Measurements from ENCODE around the gene NAA60. TPM values are rescaled to one million over a fixed set of nuclear protein-coding genes. Genes with fewer than 3 reads are reported as not detected.

The NAA60 gene
- 56.3 TPM for total RNA-seq
- long read RNA-seq, transcript NAA60-234 (2 exons, 578 nt): minor isoform, 9 of 69 reads
- long read RNA-seq, transcript NAA60-203 (7 exons, 2,619 nt): minor isoform, 7 of 69 reads
- long read RNA-seq, transcript NAA60-229 (7 exons, 2,531 nt): major isoform, 24 of 69 reads
- long read RNA-seq, transcript NAA60-214 (6 exons, 2,931 nt): minor isoform, 5 of 69 reads
- long read RNA-seq, partial matches to known transcripts: 7 of 69 reads
- long read RNA-seq, other reads (novel, unspliced or antisense): 12 of 69 reads

GRCh38 chr16:3443108-3444031, at the start of gene NAA60, which contains the start of gene ZNF597:
TSS of gene NAA60 (plus strand) at chr16:3443680. CDS start at chr16:3476228, 32,548 bp downstream.
TSS of gene ZNF597 (minus strand) at chr16:3443504. CDS start at chr16:3443153, 351 bp downstream.
- peak; percentile 98 for ATAC-seq
- Histone ChIP-seq H3K36me3 (peaks cover 20% of the 10 kb centered on the region), H3K9me3 (no peaks in the 10 kb centered on the region), H3K4me1 (peaks cover 11% of the 10 kb centered on the region), H3K27ac (peak within 1 kb of the TSS; percentile 81), H3K27me3 (ENCODE audit: low read depth) (no peaks in the 10 kb centered on the region), H3K4me3 (peak within 1 kb of the TSS; percentile 68)
- intact Hi-C loops (cut with DNase I): no loop called here
- TF ChIP-seq CTCF (IDR thresholded peaks at IDR 0.05): no peak
- DNase-seq: peak; percentile 84

GRCh38 chr16:3400446-3400778, 43.1 kb upstream of the NAA60 start:
- no peak for TF ChIP-seq CTCF (IDR thresholded peaks at IDR 0.05)
- Histone ChIP-seq H3K36me3 (peaks cover 34% of the 10 kb centered on the region), H3K27ac (peak overlapping the region; percentile 89), H3K4me3 (peak overlapping the region; percentile 89), H3K27me3 (ENCODE audit: low read depth) (no peaks in the 10 kb centered on the region), H3K9me3 (peaks cover 21% of the 10 kb centered on the region), H3K4me1 (peaks cover 27% of the 10 kb centered on the region)
- DNase-seq (no peak), ATAC-seq (no peak)
- intact Hi-C loops (cut with DNase I): no loop called here

- Histone ChIP-seq H3K4me3 (peak within 1 kb of the TSS; percentile 89), H3K36me3 (peaks cover 34% of the 10 kb centered on the region), H3K9me3 (peaks cover 26% of the 10 kb centered on the region), H3K27ac (peak within 1 kb of the TSS; percentile 89), H3K27me3 (ENCODE audit: low read depth) (no peaks in the 10 kb centered on the region), H3K4me1 (peaks cover 27% of the 10 kb centered on the region)
- no peak for TF ChIP-seq CTCF (IDR thresholded peaks at IDR 0.05)
- intact Hi-C loops (cut with DNase I): no loop called here
- peak; percentile 98 for DNase-seq
- ATAC-seq: peak; percentile 100
Measured at GRCh38 chr16:3400779-3401688, 42.4 kb upstream of the NAA60 start, which contains the start of the genes ZNF174 and ZSCAN32. TSS of gene ZNF174 (plus strand) at chr16:3401215. CDS start at chr16:3402005, 790 bp downstream. TSS of gene ZSCAN32 (minus strand) at chr16:3401004. CDS start at chr16:3397557, 3,447 bp downstream.

GRCh38 chr16:3401719-3402397, 41.6 kb upstream of the NAA60 start:
- TF ChIP-seq CTCF (IDR thresholded peaks at IDR 0.05): no peak
- no peak for DNase-seq
- Histone ChIP-seq H3K36me3 (peaks cover 34% of the 10 kb centered on the region), H3K27me3 (ENCODE audit: low read depth) (no peaks in the 10 kb centered on the region), H3K4me1 (peaks cover 27% of the 10 kb centered on the region), H3K4me3 (peak overlapping the region; percentile 89), H3K9me3 (peaks cover 35% of the 10 kb centered on the region), H3K27ac (peak overlapping the region; percentile 89)
- no peak for ATAC-seq
- intact Hi-C loops (cut with DNase I): no loop called here
